Neural progenitor cell (in vitro differentiated cells): ENCODE measurements around the gene GRSF1. TPM values are rescaled to one million over a fixed set of nuclear protein-coding genes. Genes with fewer than 3 reads are reported as not detected.

Experiments used
- DNase-seq: peaks from one replicate; pipeline ENCODE4 v3.0.0-alpha.2; 2016; ENCODE audit warnings: low spot score
- H2AFZ ChIP-seq: fragments of 200-600 bp; sonication (generic); replicated peaks from 2 replicates; pipeline ENCODE4 v1.6.1; 2016; ENCODE audit warnings: antibody characterized with exemption
- H3F3A ChIP-seq: fragments of 200-600 bp; sonication (generic); 2 replicates; pipeline ENCODE4 v1.6.1; 2016; ENCODE audit warnings: antibody characterized with exemption, low read depth
- H3K27ac ChIP-seq: fragments of 200-600 bp; sonication (generic); 2 replicates; pipeline ENCODE4 v1.5.1; 2016; ENCODE audit warnings: mild to moderate bottlenecking
- H3K27me3 ChIP-seq: fragments of 200-600 bp; sonication (generic); 2 replicates; pipeline ENCODE4 v1.6.1; 2016; ENCODE audit warnings: mild to moderate bottlenecking, moderate library complexity
- H3K36me3 ChIP-seq: fragments of 200-600 bp; sonication (generic); 2 replicates; pipeline ENCODE4 v1.5.1; 2016
- H3K4me1 ChIP-seq: fragments of 200-600 bp; sonication (generic); 2 replicates; pipeline ENCODE4 v1.6.1; 2016; ENCODE audit warnings: mixed run types
- H3K4me2 ChIP-seq: fragments of 200-600 bp; sonication (generic); 2 replicates; pipeline ENCODE4 v1.6.1; 2016
- H3K4me3 ChIP-seq: fragments of 200-600 bp; sonication (generic); 2 replicates; pipeline ENCODE4 v1.5.1; 2016
- H3K79me2 ChIP-seq: fragments of 200-600 bp; sonication (generic); 2 replicates; pipeline ENCODE4 v1.6.1; 2016; ENCODE audit warnings: low read depth
- H3K9ac ChIP-seq: fragments of 200-600 bp; sonication (generic); 2 replicates; pipeline ENCODE4 v1.6.1; 2016
- H3K9me3 ChIP-seq: fragments of 200-600 bp; sonication (generic); 2 replicates; pipeline ENCODE4 v1.5.1; 2016; ENCODE audit warnings: low read depth
- H4K20me1 ChIP-seq: fragments of 200-600 bp; sonication (generic); 2 replicates; pipeline ENCODE4 v1.6.1; 2016; ENCODE audit warnings: low read depth
- H3K27ac Mint-ChIP-seq: 3 replicates; pipeline ENCODE4 v1.8.0; 2021; ENCODE audit warnings: mixed read lengths
- H3K27me3 Mint-ChIP-seq: 2 replicates; pipeline ENCODE4 v1.8.0; 2022; ENCODE audit warnings: low read depth, mild to moderate bottlenecking, inconsistent platforms, moderate library complexity, mixed read lengths; ENCODE audit not compliant: insufficient read depth
- H3K36me3 Mint-ChIP-seq: 3 replicates; pipeline ENCODE4 v1.8.0; 2021; ENCODE audit warnings: mixed read lengths
- H3K4me1 Mint-ChIP-seq: 3 replicates; pipeline ENCODE4 v1.8.0; 2021; ENCODE audit warnings: mixed read lengths
- H3K4me3 Mint-ChIP-seq: 3 replicates; pipeline ENCODE4 v1.8.0; 2021; ENCODE audit warnings: mild to moderate bottlenecking, moderate library complexity, mixed read lengths
- H3K9me3 Mint-ChIP-seq: 3 replicates; pipeline ENCODE4 v1.8.0; 2020; ENCODE audit warnings: mixed read lengths
- CTCF ChIP-seq: fragments of 200-600 bp; sonication (generic); IDR thresholded peaks from 2 replicates; pipeline ENCODE4 v1.5.1; 2017; ENCODE audit warnings: antibody characterized with exemption, mild to moderate bottlenecking
- EZH2 ChIP-seq: fragments of 200-600 bp; sonication (generic); IDR thresholded peaks from 2 replicates; pipeline ENCODE4 v1.6.1; 2017; ENCODE audit warnings: antibody characterized with exemption, mild to moderate bottlenecking, moderate library complexity
- EZH2phosphoT487 ChIP-seq: fragments of 200-600 bp; sonication (generic); IDR thresholded peaks from 2 replicates; pipeline ENCODE4 v1.6.1; 2017; ENCODE audit warnings: antibody characterized with exemption
- total RNA-seq: library from RNA; depleted of rRNA; stranded (reverse); fragments of >200 nt; gene quantifications from 2 replicates; pipeline ENCODE4 v1.2.3, GENCODE V29; 2015; ENCODE audit warnings: low replicate concordance

GRSF1 gene
- total RNA-seq, 1 donor from 2014 or later = 136 TPM

GRCh38 chr4:70829492-70829891 is 10.2 kb downstream of the GRSF1 start:
- H3K27ac ChIP-seq = no peak overlapping the region
- peaks cover 21% of the 10 kb centered on the region for H3K79me2 ChIP-seq
- H3K9ac ChIP-seq = no peak overlapping the region
- no peaks in the 10 kb centered on the region for H3F3A ChIP-seq
- Mint-ChIP-seq H3K27ac (no peak overlapping the region), H3K36me3 (peaks cover 45% of the 10 kb centered on the region), H3K9me3 (no peaks in the 10 kb centered on the region), H3K4me1 (no peaks in the 10 kb centered on the region), H3K4me3 (no peak overlapping the region), H3K27me3 (no peaks in the 10 kb centered on the region)
- no peaks in the 10 kb centered on the region for H3K4me1 ChIP-seq
- peaks cover 37% of the 10 kb centered on the region for H3K36me3 ChIP-seq
- DNase-seq = no peak
- TF ChIP-seq CTCF = no peak
- TF ChIP-seq EZH2phosphoT487 = no peak
- TF ChIP-seq EZH2 = no peak
- no peak overlapping the region for H2AFZ ChIP-seq
- no peaks in the 10 kb centered on the region for H3K27me3 ChIP-seq
- peaks cover 14% of the 10 kb centered on the region for H4K20me1 ChIP-seq
- no peak overlapping the region for H3K4me2 ChIP-seq
- no peak overlapping the region for H3K4me3 ChIP-seq
- no peaks in the 10 kb centered on the region for H3K9me3 ChIP-seq

GRCh38 chr4:70829015-70829414 is 10.7 kb downstream of the GRSF1 start:
- H3K4me1 ChIP-seq = no peaks in the 10 kb centered on the region
- Mint-ChIP-seq H3K4me1 (no peaks in the 10 kb centered on the region), H3K27ac (no peak overlapping the region), H3K9me3 (no peaks in the 10 kb centered on the region), H3K4me3 (no peak overlapping the region), H3K36me3 (peaks cover 45% of the 10 kb centered on the region), H3K27me3 (no peaks in the 10 kb centered on the region)
- no peak overlapping the region for H3K4me3 ChIP-seq
- no peak overlapping the region for H3K27ac ChIP-seq
- H3K79me2 ChIP-seq = peaks cover 17% of the 10 kb centered on the region
- H3K9me3 ChIP-seq = no peaks in the 10 kb centered on the region
- no peaks in the 10 kb centered on the region for H3K27me3 ChIP-seq
- no peak overlapping the region for H3K4me2 ChIP-seq
- H3K36me3 ChIP-seq = peaks cover 40% of the 10 kb centered on the region
- no peak for TF ChIP-seq CTCF
- no peak for TF ChIP-seq EZH2
- no peak for TF ChIP-seq EZH2phosphoT487
- no peak overlapping the region for H2AFZ ChIP-seq
- no peaks in the 10 kb centered on the region for H3F3A ChIP-seq
- no peak for DNase-seq
- no peak overlapping the region for H3K9ac ChIP-seq
- H4K20me1 ChIP-seq = peaks cover 11% of the 10 kb centered on the region

DNA sequence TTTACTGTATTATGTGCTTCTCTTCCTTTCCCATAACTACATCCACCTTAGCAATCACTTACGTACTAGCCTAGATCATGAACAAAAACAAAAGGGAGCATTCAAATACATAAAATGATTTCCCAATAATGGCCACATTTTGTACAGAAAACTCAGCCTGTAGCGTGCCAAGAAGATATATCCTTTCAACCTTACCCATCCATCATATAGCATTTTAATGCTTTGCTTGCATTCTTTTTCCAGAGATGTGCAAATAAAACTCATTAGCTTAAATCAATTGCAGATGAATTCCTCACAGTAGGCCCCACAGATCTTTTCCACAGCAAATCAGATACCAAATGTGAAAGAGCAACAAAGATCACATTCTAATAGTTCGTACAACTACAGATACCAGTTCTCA is 20.8 kb downstream of the GRSF1 start:
- Histone ChIP-seq H3K9me3 (no peaks in the 10 kb centered on the region), H3F3A (peaks cover 4% of the 10 kb centered on the region), H4K20me1 (peaks cover 6% of the 10 kb centered on the region), H3K36me3 (peaks cover 19% of the 10 kb centered on the region), H2AFZ (no peak overlapping the region), H3K79me2 (no peaks in the 10 kb centered on the region), H3K4me1 (no peaks in the 10 kb centered on the region), H3K4me3 (no peak overlapping the region), H3K9ac (no peak overlapping the region), H3K4me2 (no peak overlapping the region), H3K27me3 (no peaks in the 10 kb centered on the region), H3K27ac (no peak overlapping the region)
- no peak overlapping the region for H3K27ac Mint-ChIP-seq
- peaks cover 3% of the 10 kb centered on the region for H3K27me3 Mint-ChIP-seq
- no peak for DNase-seq
- no peaks in the 10 kb centered on the region for H3K9me3 Mint-ChIP-seq
- TF ChIP-seq CTCF (no peak), EZH2 (no peak), EZH2phosphoT487 (no peak)
- peaks cover 4% of the 10 kb centered on the region for H3K4me1 Mint-ChIP-seq
- no peak overlapping the region for H3K4me3 Mint-ChIP-seq
- H3K36me3 Mint-ChIP-seq = peaks cover 23% of the 10 kb centered on the region
